ENCODE results near the gene ZNF385C. TPM values are rescaled to one million over a fixed set of nuclear protein-coding genes. Genes with fewer than 3 reads are reported as not detected.
A peak's percentile ranks its signal among the peaks of the same experiment; 100 is the strongest.

ZNF385C gene
- total RNA-seq, 2 experiments from 2014 or later: 0.67 to 0.85 TPM

DNA sequence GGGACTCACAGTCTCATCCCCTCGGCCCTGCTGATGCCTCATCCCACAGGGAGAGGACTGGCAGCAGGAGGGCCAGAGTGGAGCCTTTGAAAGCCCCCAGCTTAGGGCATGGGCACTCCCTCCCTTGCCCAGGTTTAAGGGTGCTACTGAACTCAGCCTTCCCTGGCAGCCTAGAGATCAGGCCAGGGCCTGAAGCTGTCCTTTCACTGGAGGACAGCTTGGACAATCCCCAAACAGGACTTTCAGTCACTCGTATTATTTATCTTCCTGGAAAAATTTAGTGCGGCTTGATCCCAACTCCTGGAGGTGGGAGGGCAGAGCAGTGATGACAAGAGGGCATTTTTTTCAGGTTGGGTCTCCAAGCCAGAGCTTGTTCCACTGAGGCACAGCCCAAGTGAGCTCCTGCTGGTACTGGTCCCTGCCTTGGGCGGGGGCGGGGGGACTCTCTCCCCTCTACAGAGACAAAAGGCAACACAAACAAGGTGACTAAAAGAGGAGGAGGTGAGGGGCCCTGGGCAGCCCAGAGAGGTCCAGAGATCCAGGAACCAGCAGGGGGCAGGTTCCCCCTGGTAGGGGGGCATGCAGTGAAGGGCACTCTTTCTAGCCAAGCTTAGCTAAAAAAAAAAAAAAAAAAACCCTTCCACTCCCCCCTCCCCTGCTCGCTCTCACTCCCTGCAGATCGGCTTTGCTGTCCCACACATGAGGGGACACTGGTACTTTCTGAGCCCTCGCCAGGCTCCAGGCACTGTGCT lies 1.7 kb downstream of the ZNF385C start:
- H4K20me1 ChIP-seq (ENCODE audit: insufficient read depth, low read length): no peaks in the 10 kb centered on the region
- no peak overlapping the region for H2AFZ ChIP-seq (ENCODE audit: low read length)
- no peaks in the 10 kb centered on the region for H3K79me2 ChIP-seq (ENCODE audit: insufficient read depth, low read depth, low read length)
- CTCF ChIA-PET (ENCODE audit: unreplicated experiment): no interaction called here
- peaks cover 14% of the 10 kb centered on the region for H3K4me1 ChIP-seq (ENCODE audit: insufficient read depth, low read length, poor library complexity, severe bottlenecking)
- no peaks in the 10 kb centered on the region for H3K9me3 ChIP-seq (ENCODE audit: low read length)
- H3K9me2 ChIP-seq (ENCODE audit: insufficient read depth, low read length): no peaks in the 10 kb centered on the region
- no peak overlapping the region for H3K27ac ChIP-seq (ENCODE audit: low read depth, low read length, poor library complexity, severe bottlenecking)
- TF ChIP-seq, protein P1, sequence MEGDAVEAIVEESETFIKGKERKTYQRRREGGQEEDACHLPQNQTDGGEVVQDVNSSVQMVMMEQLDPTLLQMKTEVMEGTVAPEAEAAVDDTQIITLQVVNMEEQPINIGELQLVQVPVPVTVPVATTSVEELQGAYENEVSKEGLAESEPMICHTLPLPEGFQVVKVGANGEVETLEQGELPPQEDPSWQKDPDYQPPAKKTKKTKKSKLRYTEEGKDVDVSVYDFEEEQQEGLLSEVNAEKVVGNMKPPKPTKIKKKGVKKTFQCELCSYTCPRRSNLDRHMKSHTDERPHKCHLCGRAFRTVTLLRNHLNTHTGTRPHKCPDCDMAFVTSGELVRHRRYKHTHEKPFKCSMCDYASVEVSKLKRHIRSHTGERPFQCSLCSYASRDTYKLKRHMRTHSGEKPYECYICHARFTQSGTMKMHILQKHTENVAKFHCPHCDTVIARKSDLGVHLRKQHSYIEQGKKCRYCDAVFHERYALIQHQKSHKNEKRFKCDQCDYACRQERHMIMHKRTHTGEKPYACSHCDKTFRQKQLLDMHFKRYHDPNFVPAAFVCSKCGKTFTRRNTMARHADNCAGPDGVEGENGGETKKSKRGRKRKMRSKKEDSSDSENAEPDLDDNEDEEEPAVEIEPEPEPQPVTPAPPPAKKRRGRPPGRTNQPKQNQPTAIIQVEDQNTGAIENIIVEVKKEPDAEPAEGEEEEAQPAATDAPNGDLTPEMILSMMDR (conservative IDR thresholded peaks at IDR 0.05; ENCODE audit: low read length): peak; percentile 34; the same call in 1 of the 2 replicates
- TF ChIP-seq EZH2phosphoT487 (IDR thresholded peaks at IDR 0.05; ENCODE audit: borderline replicate concordance, low read depth, low read length): no peak
- POLR2A ChIA-PET: no interaction called here
- H3K4me2 ChIP-seq (ENCODE audit: low read length): no peak overlapping the region
- H3K4me3 ChIP-seq (ENCODE audit: low read depth, low read length, poor library complexity, severe bottlenecking): no peak overlapping the region
- DNase-seq (ENCODE audit: low spot score): no peak
- intact Hi-C loops (cut with micrococcal nuclease; ENCODE audit: unreplicated experiment): no loop called here
- no TSS peak for BruUV-seq (replicated peaks)
- H3K36me3 ChIP-seq (ENCODE audit: insufficient read depth, low read length): no peaks in the 10 kb centered on the region

DNA sequence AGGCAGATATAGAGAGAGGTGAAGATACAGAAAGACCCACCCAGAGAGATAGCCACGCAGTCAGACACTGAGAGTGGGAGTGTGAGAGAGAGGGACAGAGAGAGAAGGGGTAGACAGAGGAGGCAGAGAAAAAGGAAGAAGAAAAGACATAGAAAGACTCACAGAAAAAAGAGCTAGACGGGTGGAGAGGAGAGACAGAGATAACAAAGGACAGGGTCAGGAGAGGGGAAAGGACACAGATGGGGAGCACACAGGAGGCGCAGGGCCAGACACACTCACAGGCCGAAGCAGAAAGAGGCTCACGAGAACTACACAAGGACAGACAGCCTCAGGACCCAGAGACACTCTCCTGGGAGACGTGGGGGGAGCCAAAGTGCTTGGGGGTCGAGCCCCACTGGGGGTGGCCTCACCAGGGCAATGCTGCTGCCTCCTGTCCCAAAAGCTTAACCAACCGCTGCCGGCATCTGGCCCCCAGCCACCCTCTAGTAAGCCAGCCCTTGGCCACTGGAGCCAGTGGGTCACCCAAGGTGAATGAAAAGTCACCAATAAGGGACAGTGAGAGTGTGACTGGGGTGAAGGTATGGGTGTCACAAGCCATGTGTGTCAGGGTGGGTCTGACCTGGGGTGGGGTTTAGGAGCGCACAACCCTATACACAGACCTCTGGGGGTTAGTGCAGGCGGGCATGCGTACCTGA lies 3.8 kb downstream of the ZNF385C start:
- ChIA-PET CTCF (ENCODE audit: unreplicated experiment) (interaction anchor here (0.6 kb wide), 1 partner anchor 23 kb away, joined by 3 read pairs; no protein-coding TSS in a partner anchor), POLR2A (interaction anchor here (0.6 kb wide), 1 partner anchor 125 kb away, joined by 3 read pairs; no protein-coding TSS in a partner anchor)

More for the DNA sequence above, 3.8 kb downstream of the ZNF385C start:
- H2AFZ ChIP-seq (ENCODE audit: low read length): no peak overlapping the region
- intact Hi-C loops (cut with micrococcal nuclease; ENCODE audit: unreplicated experiment): no loop called here
- H3K36me3 ChIP-seq (ENCODE audit: insufficient read depth, low read length): no peaks in the 10 kb centered on the region
- no TSS peak for BruUV-seq (replicated peaks)
- H4K20me1 ChIP-seq (ENCODE audit: insufficient read depth, low read length): no peaks in the 10 kb centered on the region
- no peaks in the 10 kb centered on the region for H3K79me2 ChIP-seq (ENCODE audit: insufficient read depth, low read depth, low read length)
- no peaks in the 10 kb centered on the region for H3K9me2 ChIP-seq (ENCODE audit: insufficient read depth, low read length)
- H3K4me1 ChIP-seq (ENCODE audit: insufficient read depth, low read length, poor library complexity, severe bottlenecking): peaks cover 14% of the 10 kb centered on the region
- TF ChIP-seq EZH2phosphoT487 (IDR thresholded peaks at IDR 0.05; ENCODE audit: borderline replicate concordance, low read depth, low read length): no peak
- TF ChIP-seq, protein P1 (conservative IDR thresholded peaks at IDR 0.05; ENCODE audit: low read length): no peak
- no peak for DNase-seq (ENCODE audit: low spot score)
- no peak overlapping the region for H3K4me3 ChIP-seq (ENCODE audit: low read depth, low read length, poor library complexity, severe bottlenecking)
- H3K27ac ChIP-seq (ENCODE audit: low read depth, low read length, poor library complexity, severe bottlenecking): no peak overlapping the region
- H3K9me3 ChIP-seq (ENCODE audit: low read length): no peaks in the 10 kb centered on the region
- no peak overlapping the region for H3K4me2 ChIP-seq (ENCODE audit: low read length)

Data from OCI-LY7 (cell line).